Breast epithelium (tissue), 3 donors: ENCODE data around the gene CTSC.

Experiments
- POLR2A ChIP-seq: fragments of 450-650 bp; IDR thresholded peaks from one replicate; pipeline ENCODE4 v1.6.1; 2016; ENCODE audit warnings: antibody characterized with exemption, mild to moderate bottlenecking, moderate library complexity
- POLR2AphosphoS5 ChIP-seq, 3 donors: sonication (generic); formaldehyde crosslinking; IDR thresholded peaks; one replicate each; pipeline ENCODE4 v1.6.1; 2017; ENCODE audit warnings: antibody characterized with exemption in 3 of 3
- TF ChIP-seq, protein P1 (sequence below), 3 donors: fragments of 450-650 bp; IDR thresholded peaks; one replicate each; pipeline ENCODE4 v1.5.1; 2016 to 2017; ENCODE audit warnings: antibody characterized with exemption in 3 of 3, mild to moderate bottlenecking in 3 of 3, moderate library complexity in 3 of 3

DNA sequence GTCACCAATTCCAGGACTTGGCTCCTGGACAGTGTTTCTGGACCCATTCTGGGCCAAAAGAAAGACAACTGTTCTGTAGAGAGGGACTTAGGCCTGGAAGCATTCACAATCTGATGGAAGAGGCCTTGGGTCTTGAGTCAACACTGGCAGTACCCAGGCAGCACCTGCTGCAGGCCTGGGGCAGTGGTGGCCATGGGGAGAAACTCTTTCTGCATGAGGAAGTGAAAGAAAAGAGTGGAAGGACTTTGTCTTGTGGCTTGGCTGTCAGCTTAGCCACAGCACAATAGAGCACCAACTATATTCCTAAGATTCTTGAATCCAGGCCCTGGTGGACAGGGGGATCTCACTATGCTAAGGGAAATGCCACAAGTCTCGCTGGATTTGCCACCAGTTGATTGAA is 70.6 kb downstream of the CTSC start:
- TF ChIP-seq POLR2AphosphoS5 (IDR thresholded peaks at IDR 0.05) (no peak), POLR2A (no peak)
- TF ChIP-seq, protein P1, sequence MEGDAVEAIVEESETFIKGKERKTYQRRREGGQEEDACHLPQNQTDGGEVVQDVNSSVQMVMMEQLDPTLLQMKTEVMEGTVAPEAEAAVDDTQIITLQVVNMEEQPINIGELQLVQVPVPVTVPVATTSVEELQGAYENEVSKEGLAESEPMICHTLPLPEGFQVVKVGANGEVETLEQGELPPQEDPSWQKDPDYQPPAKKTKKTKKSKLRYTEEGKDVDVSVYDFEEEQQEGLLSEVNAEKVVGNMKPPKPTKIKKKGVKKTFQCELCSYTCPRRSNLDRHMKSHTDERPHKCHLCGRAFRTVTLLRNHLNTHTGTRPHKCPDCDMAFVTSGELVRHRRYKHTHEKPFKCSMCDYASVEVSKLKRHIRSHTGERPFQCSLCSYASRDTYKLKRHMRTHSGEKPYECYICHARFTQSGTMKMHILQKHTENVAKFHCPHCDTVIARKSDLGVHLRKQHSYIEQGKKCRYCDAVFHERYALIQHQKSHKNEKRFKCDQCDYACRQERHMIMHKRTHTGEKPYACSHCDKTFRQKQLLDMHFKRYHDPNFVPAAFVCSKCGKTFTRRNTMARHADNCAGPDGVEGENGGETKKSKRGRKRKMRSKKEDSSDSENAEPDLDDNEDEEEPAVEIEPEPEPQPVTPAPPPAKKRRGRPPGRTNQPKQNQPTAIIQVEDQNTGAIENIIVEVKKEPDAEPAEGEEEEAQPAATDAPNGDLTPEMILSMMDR (IDR thresholded peaks at IDR 0.05), result no peak
